WTC11 (cell line): ENCODE measurements around the gene IQCE.

Experiments used
- ATF1 ChIP-seq: sonication (generic); formaldehyde crosslinking; IDR thresholded peaks from 2 replicates; pipeline ENCODE4 v1.8.1; 2023; ENCODE audit warnings: mild to moderate bottlenecking, moderate library complexity, missing genetic modification reagents
- CTCF ChIP-seq: fragments of 200-600 bp; IDR thresholded peaks from 2 replicates; pipeline ENCODE4 v1.8.0; 2022; ENCODE audit warnings: antibody characterized with exemption
- ESRRA ChIP-seq: sonication (generic); formaldehyde crosslinking; IDR thresholded peaks from 2 replicates; pipeline ENCODE4 v1.8.1; 2022; ENCODE audit warnings: mild to moderate bottlenecking, missing genetic modification reagents, borderline replicate concordance
- JUN ChIP-seq: sonication (generic); formaldehyde crosslinking; IDR thresholded peaks from 2 replicates; pipeline ENCODE4 v1.8.0; 2023; ENCODE audit warnings: mild to moderate bottlenecking, missing genetic modification reagents
- KAT7 ChIP-seq: sonication (generic); formaldehyde crosslinking; IDR thresholded peaks from 2 replicates; pipeline ENCODE4 v1.8.1; 2023; ENCODE audit warnings: missing genetic modification reagents, mild to moderate bottlenecking, borderline replicate concordance
- OVOL2 ChIP-seq: fragments of 250-450 bp; sonication (Bioruptor Pico); IDR thresholded peaks from 2 replicates; pipeline ENCODE4 v1.9.0; 2021; ENCODE audit warnings: mild to moderate bottlenecking, borderline replicate concordance
- PRDM15 ChIP-seq: sonication (generic); formaldehyde crosslinking; IDR thresholded peaks from 2 replicates; pipeline ENCODE4 v1.8.0; 2022; ENCODE audit warnings: missing genetic modification reagents
- ZNF396 ChIP-seq: fragments of 250-450 bp; sonication (Bioruptor Pico); IDR thresholded peaks from 2 replicates; pipeline ENCODE4 v1.8.0; 2021; ENCODE audit warnings: mild to moderate bottlenecking, moderate library complexity, borderline replicate concordance
- ZNF423 ChIP-seq: fragments of 250-450 bp; sonication (Bioruptor Pico); IDR thresholded peaks from 2 replicates; pipeline ENCODE4 v2.1.2; 2022; ENCODE audit warnings: mild to moderate bottlenecking, moderate library complexity

GRCh38 chr7:2639181-2639681, 80.5 kb downstream of the IQCE start:
- no peak for TF ChIP-seq ZNF396
- TF ChIP-seq OVOL2: no peak
- no peak for TF ChIP-seq ESRRA (CRISPR knock-in tag)
- no peak for TF ChIP-seq CTCF
- TF ChIP-seq JUN (CRISPR knock-in tag): no peak
- TF ChIP-seq KAT7: no peak
- no peak for TF ChIP-seq PRDM15 (CRISPR knock-in tag)
- TF ChIP-seq ATF1: no peak
- no peak for TF ChIP-seq ZNF423 (CRISPR knock-in tag)
